ENCODE results near the gene SLCO2A1. TPM values are rescaled to one million over a fixed set of nuclear protein-coding genes. Genes with fewer than 3 reads are reported as not detected.

Gene SLCO2A1
- total and polyA plus RNA-seq, 2 of the 4 experiments (the other 2 are of a cell fraction), result under 0.01 to 1.5 TPM

GRCh38 chr3:134028486-134029255 lies 1.1 kb downstream of the SLCO2A1 start:
- H3K4ac ChIP-seq (ENCODE audit: low read depth, low read length), result no peak overlapping the region
- no peak overlapping the region for H2BK20ac ChIP-seq (ENCODE audit: low read depth, low read length)
- in situ Hi-C loops (cut with MboI; ENCODE audit: low sequenced_read_pairs), result no loop called here
- no peak overlapping the region for H3K14ac ChIP-seq (replicated peaks; ENCODE audit: low read depth, low read length)
- no peak overlapping the region for H4K8ac ChIP-seq (ENCODE audit: low read depth in 2 of 2, low read length in 2 of 2)
- no peak overlapping the region for H3K56ac ChIP-seq (ENCODE audit: extremely low read depth, insufficient read depth, low read length)
- no peak overlapping the region for H2BK15ac ChIP-seq (ENCODE audit: low read depth, low read length)
- no peaks in the 10 kb centered on the region for H4K20me1 ChIP-seq (ENCODE audit: insufficient read depth, low read length)
- ChIA-PET POLR2A (ENCODE audit: unreplicated experiment) (no interaction called here), CTCF (no interaction called here)
- H4K91ac ChIP-seq (ENCODE audit: insufficient read depth, low read depth, low read length), result no peak overlapping the region
- peak overlapping the region; percentile 70; the same call in 1 of the 2 replicates for H3K23ac ChIP-seq (ENCODE audit: low read depth, low read length)
- H2BK120ac ChIP-seq (ENCODE audit: low read depth, low read length), result peak overlapping the region; percentile 41; the same call in 1 of the 2 replicates
- H3K9me1 ChIP-seq (ENCODE audit: insufficient read depth, low read length), result peaks cover 3% of the 10 kb centered on the region; the same call in 1 of the 2 replicates
- DNase-seq (no peak), ATAC-seq (ENCODE audit: low read depth) (no peak)
- H4K5ac ChIP-seq (ENCODE audit: low read depth, low read length), result no peak overlapping the region
- H3K79me1 ChIP-seq (ENCODE audit: low read depth in 1 of 2, low read length in 2 of 2), result no peaks in the 10 kb centered on the region
- no TSS peak for BruUV-seq (replicated peaks)
- peaks cover 14% of the 10 kb centered on the region for H3K27me3 ChIP-seq (ENCODE audit: control insufficient read depth, insufficient read depth, low read length)
- H3K4me3 ChIP-seq (ENCODE audit: insufficient read depth, low read depth, low read length), result peak overlapping the region; percentile 56
- H2AK5ac ChIP-seq (ENCODE audit: low read depth, low read length), result no peak overlapping the region
- no peak overlapping the region for H3K18ac ChIP-seq (ENCODE audit: low read depth, low read length)
- no peaks in the 10 kb centered on the region for H3K9me3 ChIP-seq (ENCODE audit: control insufficient read depth, insufficient read depth, low read length)
- no peak overlapping the region for H3K27ac ChIP-seq (ENCODE audit: insufficient read depth, low read length)
- H2AFZ ChIP-seq (replicated peaks; ENCODE audit: low read length, poor library complexity), result peak overlapping the region; percentile 88
- no peak overlapping the region for H2BK5ac ChIP-seq (ENCODE audit: low read depth, low read length, poor library complexity, severe bottlenecking)
- intact Hi-C loops (cut with micrococcal nuclease), result no loop called here
- H2AK9ac ChIP-seq (replicated peaks; ENCODE audit: low read depth, low read length, poor library complexity), result no peak overlapping the region
- H3K4me2 ChIP-seq (ENCODE audit: low read depth, low read length), result peak overlapping the region; percentile 99
- no peaks in the 10 kb centered on the region for H3K4me1 ChIP-seq (ENCODE audit: control insufficient read depth, insufficient read depth, low read length)
- dilution Hi-C loops (cut with HindIII; ENCODE audit: low sequenced_read_pairs, unreplicated experiment), result no loop called here
- WGBS, 2 experiments (ENCODE audit: extremely low coverage in 2 of 2, insufficient read length in 1 of 2), result 22% methylated on average over 6 of the region's 23 CpGs; no CpG with 5 or more reads in 1 of the 2 experiments
- H3K36me3 ChIP-seq (ENCODE audit: control insufficient read depth, insufficient read depth, low read length), result no peaks in the 10 kb centered on the region
- no peak overlapping the region for H3K9ac ChIP-seq (ENCODE audit: low read depth, low read length)
- TF ChIP-seq MXI1 (IDR thresholded peaks at IDR 0.05; ENCODE audit: borderline replicate concordance, low read depth, low read length), result no peak
- TF ChIP-seq FOS (IDR thresholded peaks at IDR 0.05; ENCODE audit: low read depth, low read length), result no peak
- TF ChIP-seq CHD1 (IDR thresholded peaks at IDR 0.05; ENCODE audit: low read depth, low read length), result no peak
- TF ChIP-seq USF2 (IDR thresholded peaks at IDR 0.05; ENCODE audit: low read depth, low read length), result no peak
- TF ChIP-seq CEBPB (IDR thresholded peaks at IDR 0.05; ENCODE audit: low read depth, low read length), result no peak
- TF ChIP-seq CTCF (conservative IDR thresholded peaks at IDR 0.05; ENCODE audit: low read depth, low read length), result no peak
- TF ChIP-seq SMC3 (IDR thresholded peaks at IDR 0.05; ENCODE audit: low read depth, low read length), result no peak
- TF ChIP-seq RFX5 (IDR thresholded peaks at IDR 0.05; ENCODE audit: low read depth, low read length), result no peak
- TF ChIP-seq MAZ (IDR thresholded peaks at IDR 0.05; ENCODE audit: borderline replicate concordance, low read depth, low read length), result no peak
- TF ChIP-seq NFE2L2 (IDR thresholded peaks at IDR 0.05; ENCODE audit: low read depth, low read length), result no peak
- TF ChIP-seq RAD21 (IDR thresholded peaks at IDR 0.05; ENCODE audit: low read length), result no peak
- TF ChIP-seq RCOR1 (IDR thresholded peaks at IDR 0.05; ENCODE audit: insufficient replicate concordance, low read length), result no peak
- TF ChIP-seq BHLHE40 (IDR thresholded peaks at IDR 0.05; ENCODE audit: low read depth, low read length), result no peak
- no peak for TF ChIP-seq POLR2A (IDR thresholded peaks at IDR 0.05; ENCODE audit: low read depth, low read length)
- no peak for TF ChIP-seq ELK1 (IDR thresholded peaks at IDR 0.05; ENCODE audit: borderline replicate concordance, low read depth, low read length)
